ENCODE measurements around the gene KCNJ8.

KCNJ8 gene

GRCh38 chr12:21764065-21764464, 10.4 kb downstream of the KCNJ8 start:
- H3K4me1 ChIP-seq (ENCODE audit: control insufficient read depth in 2 of 2, insufficient read depth in 1 of 2, low read depth in 1 of 2, low read length in 2 of 2), result no peaks in the 10 kb centered on the region
- no peak for DNase-seq (ENCODE audit: low spot score)
- no peak overlapping the region for H3K27ac ChIP-seq (replicated peaks; ENCODE audit: low read length)
- no peak overlapping the region for H3K9ac ChIP-seq (ENCODE audit: low read depth, low read length, poor library complexity)
- H2BK5ac ChIP-seq (ENCODE audit: low read length), result no peak overlapping the region
- no peak overlapping the region for H3K4ac ChIP-seq (ENCODE audit: low read length)
- no peaks in the 10 kb centered on the region for H3K27me3 ChIP-seq (ENCODE audit: control insufficient read depth in 3 of 3, insufficient read depth in 3 of 3, low read depth in 1 of 3, low read length in 3 of 3)
- H3K36me3 ChIP-seq (replicated peaks in 1 of 2; ENCODE audit: control insufficient read depth in 2 of 2, insufficient read depth in 2 of 2, low read length in 2 of 2), result peaks cover 0 to 51% of the 10 kb centered on the region in 2 donors
- H3K18ac ChIP-seq (ENCODE audit: low read length), result no peak overlapping the region
- H2BK120ac ChIP-seq (ENCODE audit: low read depth, low read length), result no peak overlapping the region
- H3K14ac ChIP-seq (ENCODE audit: low read length), result no peak overlapping the region
- no CpG with 5 or more reads among the region's 2 CpGs for WGBS, 2 donors (ENCODE audit: extremely low coverage in 2 of 2, insufficient read length in 2 of 2, insufficient replicate concordance in 1 of 2)
- H4K8ac ChIP-seq (ENCODE audit: low read depth, low read length), result no peak overlapping the region
- no peak overlapping the region for H2BK15ac ChIP-seq (ENCODE audit: low read length)
- no peak overlapping the region for H2BK12ac ChIP-seq (ENCODE audit: low read length)
- no peak overlapping the region for H2AFZ ChIP-seq (ENCODE audit: low read length)
- H3K4me3 ChIP-seq (ENCODE audit: low read length in 2 of 2), result no peak overlapping the region
- no peak overlapping the region for H3K23ac ChIP-seq (ENCODE audit: low read depth, low read length, poor library complexity)
- H2AK5ac ChIP-seq (ENCODE audit: low read depth, low read length), result no peak overlapping the region
- no peaks in the 10 kb centered on the region for H3K79me1 ChIP-seq (ENCODE audit: low read depth, low read length)
- no peak overlapping the region for H4K91ac ChIP-seq (ENCODE audit: low read depth, low read length, poor library complexity)
- H3K9me3 ChIP-seq (replicated peaks in 1 of 2; ENCODE audit: control insufficient read depth in 2 of 2, insufficient read depth in 1 of 2, low read depth in 1 of 2, low read length in 2 of 2), result peaks cover 0 to 19% of the 10 kb centered on the region in 2 donors
- no peak overlapping the region for H3K4me2 ChIP-seq (ENCODE audit: insufficient read depth, low read length, poor library complexity, severe bottlenecking)

- no CpG with 5 or more reads among the region's 2 CpGs for WGBS, 2 donors (ENCODE audit: extremely low coverage in 2 of 2, insufficient read length in 2 of 2, insufficient replicate concordance in 1 of 2)
- DNase-seq (ENCODE audit: low spot score), result no peak
- Histone ChIP-seq H3K27ac (replicated peaks; ENCODE audit: low read length) (no peak overlapping the region), H4K8ac (ENCODE audit: low read depth, low read length) (no peak overlapping the region), H3K4me3 (ENCODE audit: low read length in 2 of 2) (no peak overlapping the region), H2AFZ (ENCODE audit: low read length) (no peak overlapping the region), H2BK5ac (ENCODE audit: low read length) (no peak overlapping the region), H3K23ac (ENCODE audit: low read depth, low read length, poor library complexity) (peak overlapping the region; percentile 20), H3K4ac (ENCODE audit: low read length) (no peak overlapping the region), H4K91ac (ENCODE audit: low read depth, low read length, poor library complexity) (no peak overlapping the region), H3K4me2 (ENCODE audit: insufficient read depth, low read length, poor library complexity, severe bottlenecking) (no peak overlapping the region), H2BK120ac (ENCODE audit: low read depth, low read length) (no peak overlapping the region), H3K36me3 (replicated peaks in 1 of 2; ENCODE audit: control insufficient read depth in 2 of 2, insufficient read depth in 2 of 2, low read length in 2 of 2) (peaks cover 0 to 46% of the 10 kb centered on the region in 2 donors), H3K4me1 (ENCODE audit: control insufficient read depth in 2 of 2, insufficient read depth in 1 of 2, low read depth in 1 of 2, low read length in 2 of 2) (no peaks in the 10 kb centered on the region), H3K9ac (ENCODE audit: low read depth, low read length, poor library complexity) (no peak overlapping the region), H3K27me3 (ENCODE audit: control insufficient read depth in 3 of 3, insufficient read depth in 3 of 3, low read depth in 1 of 3, low read length in 3 of 3) (no peaks in the 10 kb centered on the region), H3K79me1 (ENCODE audit: low read depth, low read length) (no peaks in the 10 kb centered on the region), H3K18ac (ENCODE audit: low read length) (no peak overlapping the region), H2BK15ac (ENCODE audit: low read length) (no peak overlapping the region), H3K14ac (ENCODE audit: low read length) (no peak overlapping the region), H2AK5ac (ENCODE audit: low read depth, low read length) (no peak overlapping the region), H3K9me3 (replicated peaks in 1 of 2; ENCODE audit: control insufficient read depth in 2 of 2, insufficient read depth in 1 of 2, low read depth in 1 of 2, low read length in 2 of 2) (peaks cover 0 to 18% of the 10 kb centered on the region in 2 donors), H2BK12ac (ENCODE audit: low read length) (no peak overlapping the region)
Observed at GRCh38 chr12:21763531-21763930, 11.0 kb downstream of the KCNJ8 start.

- Histone ChIP-seq H2BK5ac (ENCODE audit: low read length) (no peak overlapping the region), H4K91ac (ENCODE audit: low read depth, low read length, poor library complexity) (no peak overlapping the region), H3K27ac (replicated peaks; ENCODE audit: low read length) (no peak overlapping the region), H3K9ac (ENCODE audit: low read depth, low read length, poor library complexity) (no peak overlapping the region), H3K23ac (ENCODE audit: low read depth, low read length, poor library complexity) (no peak overlapping the region), H3K4ac (ENCODE audit: low read length) (no peak overlapping the region), H3K18ac (ENCODE audit: low read length) (no peak overlapping the region), H3K27me3 (ENCODE audit: control insufficient read depth in 3 of 3, insufficient read depth in 3 of 3, low read depth in 1 of 3, low read length in 3 of 3) (no peaks in the 10 kb centered on the region), H2BK120ac (ENCODE audit: low read depth, low read length) (no peak overlapping the region), H3K4me3 (ENCODE audit: low read length in 2 of 2) (no peak overlapping the region), H3K36me3 (replicated peaks in 1 of 2; ENCODE audit: control insufficient read depth in 2 of 2, insufficient read depth in 2 of 2, low read length in 2 of 2) (peaks cover 0 to 9% of the 10 kb centered on the region in 2 donors), H4K8ac (ENCODE audit: low read depth, low read length) (no peak overlapping the region), H3K79me1 (ENCODE audit: low read depth, low read length) (no peaks in the 10 kb centered on the region), H2AK5ac (ENCODE audit: low read depth, low read length) (no peak overlapping the region), H3K4me1 (ENCODE audit: control insufficient read depth in 2 of 2, insufficient read depth in 1 of 2, low read depth in 1 of 2, low read length in 2 of 2) (no peaks in the 10 kb centered on the region), H3K9me3 (replicated peaks in 1 of 2; ENCODE audit: control insufficient read depth in 2 of 2, insufficient read depth in 1 of 2, low read depth in 1 of 2, low read length in 2 of 2) (no peaks in the 10 kb centered on the region), H3K14ac (ENCODE audit: low read length) (no peak overlapping the region), H3K4me2 (ENCODE audit: insufficient read depth, low read length, poor library complexity, severe bottlenecking) (no peak overlapping the region), H2BK12ac (ENCODE audit: low read length) (no peak overlapping the region), H2BK15ac (ENCODE audit: low read length) (no peak overlapping the region), H2AFZ (ENCODE audit: low read length) (no peak overlapping the region)
- DNase-seq (ENCODE audit: low spot score), result no peak
- no CpG with 5 or more reads among the region's 5 CpGs for WGBS, 2 donors (ENCODE audit: extremely low coverage in 2 of 2, insufficient read length in 2 of 2, insufficient replicate concordance in 1 of 2)
Observed at GRCh38 chr12:21759737-21760136, 14.8 kb downstream of the KCNJ8 start.

GRCh38 chr12:21757735-21758134, 16.8 kb downstream of the KCNJ8 start:
- H3K4me2 ChIP-seq (ENCODE audit: insufficient read depth, low read length, poor library complexity, severe bottlenecking), result no peak overlapping the region
- H2AFZ ChIP-seq (ENCODE audit: low read length), result no peak overlapping the region
- H3K4ac ChIP-seq (ENCODE audit: low read length), result no peak overlapping the region
- H3K36me3 ChIP-seq (replicated peaks in 1 of 2; ENCODE audit: control insufficient read depth in 2 of 2, insufficient read depth in 2 of 2, low read length in 2 of 2), result no peaks in the 10 kb centered on the region
- no peak overlapping the region for H3K27ac ChIP-seq (replicated peaks; ENCODE audit: low read length)
- H2BK5ac ChIP-seq (ENCODE audit: low read length), result no peak overlapping the region
- H2BK12ac ChIP-seq (ENCODE audit: low read length), result no peak overlapping the region
- no peaks in the 10 kb centered on the region for H3K9me3 ChIP-seq (replicated peaks in 1 of 2; ENCODE audit: control insufficient read depth in 2 of 2, insufficient read depth in 1 of 2, low read depth in 1 of 2, low read length in 2 of 2)
- H2BK120ac ChIP-seq (ENCODE audit: low read depth, low read length), result no peak overlapping the region
- WGBS, 2 donors (ENCODE audit: extremely low coverage in 2 of 2, insufficient read length in 2 of 2, insufficient replicate concordance in 1 of 2), result no CpG with 5 or more reads among the region's 2 CpGs
- H3K23ac ChIP-seq (ENCODE audit: low read depth, low read length, poor library complexity), result no peak overlapping the region
- no peak overlapping the region for H3K4me3 ChIP-seq (ENCODE audit: low read length in 2 of 2)
- H3K14ac ChIP-seq (ENCODE audit: low read length), result no peak overlapping the region
- H3K27me3 ChIP-seq (ENCODE audit: control insufficient read depth in 3 of 3, insufficient read depth in 3 of 3, low read depth in 1 of 3, low read length in 3 of 3), result no peaks in the 10 kb centered on the region
- H4K8ac ChIP-seq (ENCODE audit: low read depth, low read length), result no peak overlapping the region
- H3K79me1 ChIP-seq (ENCODE audit: low read depth, low read length), result no peaks in the 10 kb centered on the region
- no peak overlapping the region for H2AK5ac ChIP-seq (ENCODE audit: low read depth, low read length)
- no peaks in the 10 kb centered on the region for H3K4me1 ChIP-seq (ENCODE audit: control insufficient read depth in 2 of 2, insufficient read depth in 1 of 2, low read depth in 1 of 2, low read length in 2 of 2)
- H3K18ac ChIP-seq (ENCODE audit: low read length), result no peak overlapping the region
- no peak overlapping the region for H4K91ac ChIP-seq (ENCODE audit: low read depth, low read length, poor library complexity)
- H2BK15ac ChIP-seq (ENCODE audit: low read length), result no peak overlapping the region
- H3K9ac ChIP-seq (ENCODE audit: low read depth, low read length, poor library complexity), result no peak overlapping the region
- no peak for DNase-seq (ENCODE audit: low spot score)

Measured in neuronal stem cell (in vitro differentiated cells).